ENCODE measurements around the gene LPP. TPM values are rescaled to one million over a fixed set of nuclear protein-coding genes. Genes with fewer than 3 reads are reported as not detected.

The LPP gene
- total RNA-seq, 6 experiments from 2014 or later, result 41.5 to 90.5 (median 69.5) TPM

- ATAC-seq, result peak in 3 of 4 donors; percentile 17 to 58 (median 33)
- WGBS (ENCODE audit: insufficient coverage, low coverage, low lambda C conversion rate, missing lambda C conversion rate), result 47% methylated on average over 3 of the region's 3 CpGs
- no peak overlapping the region for H3K27ac ChIP-seq
These were observed 643.1 kb downstream of the LPP start for GRCh38 chr3:188797045-188797444.

DNA sequence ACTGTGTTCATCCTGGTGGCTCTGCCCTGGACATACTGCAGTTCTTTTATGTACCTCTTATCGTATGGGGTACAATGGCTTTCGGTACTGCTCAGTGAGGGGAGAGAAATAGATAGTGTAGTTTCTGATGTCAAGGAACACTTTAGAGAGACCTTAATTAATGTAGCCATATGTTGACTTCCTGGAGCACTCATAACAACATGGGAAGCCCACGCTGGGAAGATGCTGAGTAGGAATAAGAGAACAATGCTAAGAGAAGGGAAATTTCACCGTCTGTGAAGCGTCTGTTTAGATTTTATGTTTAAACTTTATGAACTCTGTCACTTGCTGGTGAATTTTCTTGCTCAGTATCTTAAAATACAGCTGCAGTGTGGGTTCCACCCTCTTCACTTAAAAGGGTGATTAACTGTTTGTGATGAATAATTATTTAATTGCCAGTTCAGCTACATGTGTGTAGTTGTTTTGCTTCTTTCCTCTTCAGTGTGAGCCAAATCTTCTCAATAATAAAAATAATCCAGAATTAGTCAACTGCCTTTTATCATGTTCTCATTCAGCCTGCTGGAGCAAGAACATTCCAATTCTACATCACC lies 644.7 kb downstream of the LPP start:
- TF ChIP-seq POLR2A (IDR thresholded peaks at IDR 0.05), result no peak
- TF ChIP-seq, protein P1, sequence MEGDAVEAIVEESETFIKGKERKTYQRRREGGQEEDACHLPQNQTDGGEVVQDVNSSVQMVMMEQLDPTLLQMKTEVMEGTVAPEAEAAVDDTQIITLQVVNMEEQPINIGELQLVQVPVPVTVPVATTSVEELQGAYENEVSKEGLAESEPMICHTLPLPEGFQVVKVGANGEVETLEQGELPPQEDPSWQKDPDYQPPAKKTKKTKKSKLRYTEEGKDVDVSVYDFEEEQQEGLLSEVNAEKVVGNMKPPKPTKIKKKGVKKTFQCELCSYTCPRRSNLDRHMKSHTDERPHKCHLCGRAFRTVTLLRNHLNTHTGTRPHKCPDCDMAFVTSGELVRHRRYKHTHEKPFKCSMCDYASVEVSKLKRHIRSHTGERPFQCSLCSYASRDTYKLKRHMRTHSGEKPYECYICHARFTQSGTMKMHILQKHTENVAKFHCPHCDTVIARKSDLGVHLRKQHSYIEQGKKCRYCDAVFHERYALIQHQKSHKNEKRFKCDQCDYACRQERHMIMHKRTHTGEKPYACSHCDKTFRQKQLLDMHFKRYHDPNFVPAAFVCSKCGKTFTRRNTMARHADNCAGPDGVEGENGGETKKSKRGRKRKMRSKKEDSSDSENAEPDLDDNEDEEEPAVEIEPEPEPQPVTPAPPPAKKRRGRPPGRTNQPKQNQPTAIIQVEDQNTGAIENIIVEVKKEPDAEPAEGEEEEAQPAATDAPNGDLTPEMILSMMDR (IDR thresholded peaks at IDR 0.05), result no peak
- DNase-seq, result no peak
- ATAC-seq, result no peak
- no peaks in the 10 kb centered on the region for H3K9me3 ChIP-seq
- WGBS (ENCODE audit: insufficient coverage, low coverage, low lambda C conversion rate, missing lambda C conversion rate), result 74% methylated on average over 5 of the region's 5 CpGs
- no peak overlapping the region for H3K27ac ChIP-seq
- no peaks in the 10 kb centered on the region for H3K27me3 ChIP-seq
- no peak overlapping the region for H3K4me3 ChIP-seq
- intact Hi-C loops (cut with DNase I), result no loop called here
- no peaks in the 10 kb centered on the region for H3K36me3 ChIP-seq
- peaks cover 0 to 4% (median 0%) of the 10 kb centered on the region in 4 donors for H3K4me1 ChIP-seq

More at GRCh38 chr3:188797045-188797444, 643.1 kb downstream of the LPP start:
- TF ChIP-seq POLR2A (IDR thresholded peaks at IDR 0.05), result no peak
- TF ChIP-seq, protein P1 (IDR thresholded peaks at IDR 0.05), result no peak
- Histone ChIP-seq H3K4me3 (no peak overlapping the region), H3K9me3 (no peaks in the 10 kb centered on the region), H3K27me3 (no peaks in the 10 kb centered on the region), H3K36me3 (no peaks in the 10 kb centered on the region), H3K4me1 (peaks cover 0 to 4% (median 0%) of the 10 kb centered on the region in 4 donors)
- intact Hi-C loops (cut with DNase I), result no loop called here
- DNase-seq, result no peak

GRCh38 chr3:188801393-188801792 lies 647.4 kb downstream of the LPP start:
- Histone ChIP-seq H3K4me3 (no peak overlapping the region), H3K4me1 (peaks cover 0 to 4% (median 0%) of the 10 kb centered on the region in 4 donors), H3K36me3 (no peaks in the 10 kb centered on the region), H3K27me3 (no peaks in the 10 kb centered on the region), H3K9me3 (no peaks in the 10 kb centered on the region), H3K27ac (no peak overlapping the region)
- WGBS (ENCODE audit: insufficient coverage, low coverage, low lambda C conversion rate, missing lambda C conversion rate), result 95% methylated on average over 4 of the region's 4 CpGs
- TF ChIP-seq, protein P1 (IDR thresholded peaks at IDR 0.05), result no peak
- no peak for TF ChIP-seq POLR2A (IDR thresholded peaks at IDR 0.05)
- intact Hi-C loops (cut with DNase I), result no loop called here
- no peak for DNase-seq
- no peak for ATAC-seq

GRCh38 chr3:188802645-188803044 lies 648.7 kb downstream of the LPP start:
- intact Hi-C loops (cut with DNase I), result no loop called here
- 90% methylated on average over 3 of the region's 3 CpGs for WGBS (ENCODE audit: insufficient coverage, low coverage, low lambda C conversion rate, missing lambda C conversion rate)
- Histone ChIP-seq H3K27ac (no peak overlapping the region), H3K9me3 (peaks cover 0 to 5% (median 0%) of the 10 kb centered on the region in 4 donors), H3K4me1 (no peaks in the 10 kb centered on the region), H3K27me3 (no peaks in the 10 kb centered on the region), H3K36me3 (no peaks in the 10 kb centered on the region), H3K4me3 (no peak overlapping the region)
- no peak for ATAC-seq
- TF ChIP-seq, protein P1 (IDR thresholded peaks at IDR 0.05), result no peak
- TF ChIP-seq POLR2A (IDR thresholded peaks at IDR 0.05), result no peak
- no peak for DNase-seq

Data from right lobe of liver (tissue), 6 donors.